Suprapubic skin (tissue), 4 donors: Measurements from ENCODE around the gene NRTN. TPM values are rescaled to one million over a fixed set of nuclear protein-coding genes. Genes with fewer than 3 reads are reported as not detected.

Experiments
- DNase-seq, 2 donors: peaks; one replicate each; pipeline ENCODE4 v3.0.0-alpha.2; 2019; ENCODE audit warnings: low spot score in 2 of 2
- H3K27ac ChIP-seq: fragments of 200-600 bp; sonication (generic); one replicate; pipeline ENCODE4 v1.5.1; 2019
- H3K27me3 ChIP-seq: fragments of 200-600 bp; sonication (generic); one replicate; pipeline ENCODE4 v1.5.1; 2019
- H3K36me3 ChIP-seq: fragments of 200-600 bp; sonication (generic); one replicate; pipeline ENCODE4 v1.5.1; 2019
- H3K4me1 ChIP-seq: fragments of 200-600 bp; sonication (generic); one replicate; pipeline ENCODE4 v1.5.1; 2019
- H3K4me3 ChIP-seq: fragments of 200-600 bp; sonication (generic); one replicate; pipeline ENCODE4 v1.5.1; 2019; ENCODE audit warnings: mild to moderate bottlenecking
- H3K9me3 ChIP-seq: fragments of 200-600 bp; sonication (generic); one replicate; pipeline ENCODE4 v1.5.1; 2019
- EP300 ChIP-seq: sonication (generic); formaldehyde crosslinking; IDR thresholded peaks from one replicate; pipeline ENCODE4 v1.6.1; 2017; ENCODE audit warnings: antibody characterized with exemption
- POLR2A ChIP-seq, 2 donors: fragments of 450-650 bp; IDR thresholded peaks; one replicate each; pipeline ENCODE4 v1.6.1; 2017; ENCODE audit warnings: antibody characterized with exemption in 2 of 2, mild to moderate bottlenecking in 2 of 2, moderate library complexity in 2 of 2
- POLR2AphosphoS5 ChIP-seq, 3 donors: sonication (generic); formaldehyde crosslinking; IDR thresholded peaks; one replicate each; pipeline ENCODE4 v1.6.1; 2017; ENCODE audit warnings: antibody characterized with exemption in 3 of 3
- whole genome bisulfite sequencing: methylation state at CpG from one replicate; pipeline ENCODE4 v1.1.5; 2018; 5-methylcytosine and 5-hydroxymethylcytosine counted together
- total RNA-seq, 4 donors: library from RNA; depleted of rRNA; stranded (reverse); fragments of >200 nt; gene quantifications; one replicate each; pipeline ENCODE4 v1.1.0, GENCODE V29; 2016
- TF ChIP-seq, protein P1 (sequence below), 2 donors: fragments of 200-600 bp in 1 of 2; fragments of 450-650 bp in 1 of 2; sonication (generic) in 1 of 2; IDR thresholded peaks; one replicate each; pipeline ENCODE4 v1.5.1; 2016 to 2019; ENCODE audit warnings: antibody characterized with exemption in 2 of 2, mild to moderate bottlenecking in 1 of 2, moderate library complexity in 1 of 2

Gene NRTN
- total RNA-seq, 4 donors from 2014 or later, result 3.7 to 9.1 (median 6.6) TPM

- WGBS, result 73% methylated on average over 13 of the region's 48 CpGs
- DNase-seq, result no peak
- Histone ChIP-seq H3K27me3 (no peaks in the 10 kb centered on the region), H3K4me3 (no peak overlapping the region), H3K36me3 (peaks cover 46% of the 10 kb centered on the region), H3K9me3 (no peaks in the 10 kb centered on the region), H3K27ac (no peak overlapping the region), H3K4me1 (no peaks in the 10 kb centered on the region)
- TF ChIP-seq EP300, result no peak
- TF ChIP-seq, protein P1, sequence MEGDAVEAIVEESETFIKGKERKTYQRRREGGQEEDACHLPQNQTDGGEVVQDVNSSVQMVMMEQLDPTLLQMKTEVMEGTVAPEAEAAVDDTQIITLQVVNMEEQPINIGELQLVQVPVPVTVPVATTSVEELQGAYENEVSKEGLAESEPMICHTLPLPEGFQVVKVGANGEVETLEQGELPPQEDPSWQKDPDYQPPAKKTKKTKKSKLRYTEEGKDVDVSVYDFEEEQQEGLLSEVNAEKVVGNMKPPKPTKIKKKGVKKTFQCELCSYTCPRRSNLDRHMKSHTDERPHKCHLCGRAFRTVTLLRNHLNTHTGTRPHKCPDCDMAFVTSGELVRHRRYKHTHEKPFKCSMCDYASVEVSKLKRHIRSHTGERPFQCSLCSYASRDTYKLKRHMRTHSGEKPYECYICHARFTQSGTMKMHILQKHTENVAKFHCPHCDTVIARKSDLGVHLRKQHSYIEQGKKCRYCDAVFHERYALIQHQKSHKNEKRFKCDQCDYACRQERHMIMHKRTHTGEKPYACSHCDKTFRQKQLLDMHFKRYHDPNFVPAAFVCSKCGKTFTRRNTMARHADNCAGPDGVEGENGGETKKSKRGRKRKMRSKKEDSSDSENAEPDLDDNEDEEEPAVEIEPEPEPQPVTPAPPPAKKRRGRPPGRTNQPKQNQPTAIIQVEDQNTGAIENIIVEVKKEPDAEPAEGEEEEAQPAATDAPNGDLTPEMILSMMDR (IDR thresholded peaks at IDR 0.05), result no peak
- TF ChIP-seq POLR2AphosphoS5 (IDR thresholded peaks at IDR 0.05), result no peak
- TF ChIP-seq POLR2A (IDR thresholded peaks at IDR 0.05), result no peak
Measured at GRCh38 chr19:5782945-5783919, 21.6 kb upstream of the NRTN start.

GRCh38 chr19:5784581-5785147 lies 20.2 kb upstream of the NRTN start, which contains the start of gene PRR22:
Gene PRR22, minus strand, starts transcription at chr19:5784746. Its CDS starts 86 bp downstream, at chr19:5784660.
- Histone ChIP-seq H3K36me3 (peaks cover 59% of the 10 kb centered on the region), H3K27me3 (no peaks in the 10 kb centered on the region)
- 83% methylated on average over 12 of the region's 15 CpGs for WGBS

GRCh38 chr19:5785423-5785822 lies 19.4 kb upstream of the NRTN start:
- Histone ChIP-seq H3K27ac (no peak overlapping the region), H3K4me3 (no peak overlapping the region), H3K9me3 (no peaks in the 10 kb centered on the region), H3K36me3 (peaks cover 59% of the 10 kb centered on the region), H3K27me3 (no peaks in the 10 kb centered on the region), H3K4me1 (peaks cover 14% of the 10 kb centered on the region)
- WGBS, result 98% methylated on average over 10 of the region's 37 CpGs
- TF ChIP-seq EP300 (no peak), POLR2A (IDR thresholded peaks at IDR 0.05) (no peak), POLR2AphosphoS5 (IDR thresholded peaks at IDR 0.05) (no peak)
- TF ChIP-seq, protein P1 (IDR thresholded peaks at IDR 0.05), result no peak
- DNase-seq, result no peak

More at GRCh38 chr19:5784581-5785147, 20.2 kb upstream of the NRTN start, which contains the start of gene PRR22:
- Histone ChIP-seq H3K4me3 (no peak within 1 kb of the TSS), H3K4me1 (peaks cover 7% of the 10 kb centered on the region), H3K9me3 (no peaks in the 10 kb centered on the region), H3K27ac (no peak within 1 kb of the TSS)
- DNase-seq, result no peak
- TF ChIP-seq POLR2AphosphoS5 (IDR thresholded peaks at IDR 0.05) (no peak), EP300 (no peak), POLR2A (IDR thresholded peaks at IDR 0.05) (no peak)
- TF ChIP-seq, protein P1 (IDR thresholded peaks at IDR 0.05), result no peak

- H3K27me3 ChIP-seq, result no peaks in the 10 kb centered on the region
- 82% methylated on average over 44 of the region's 44 CpGs for WGBS
- H3K9me3 ChIP-seq, result no peaks in the 10 kb centered on the region
- no peak for DNase-seq
- H3K36me3 ChIP-seq, result peaks cover 59% of the 10 kb centered on the region
- peaks cover 19% of the 10 kb centered on the region for H3K4me1 ChIP-seq
- TF ChIP-seq POLR2AphosphoS5 (IDR thresholded peaks at IDR 0.05) (no peak), EP300 (no peak), POLR2A (IDR thresholded peaks at IDR 0.05) (no peak)
- TF ChIP-seq, protein P1 (IDR thresholded peaks at IDR 0.05), result no peak
- H3K27ac ChIP-seq, result no peak overlapping the region
- no peak overlapping the region for H3K4me3 ChIP-seq
Measured at GRCh38 chr19:5786593-5787408, 18.1 kb upstream of the NRTN start.
